RWPE2 (cell line): ENCODE results near the gene CD200R1.

Experiments used
- ATAC-seq: fragments of 200-7000 bp; cut with Tn5 transposase; 3 replicates; pipeline ENCODE4 v1.9.1; 2021; ENCODE audit warnings: low read depth
- DNase-seq: peaks from one replicate; pipeline ENCODE4 v3.0.0-alpha.2; 2020; ENCODE audit warnings: low spot score
- H3K27ac ChIP-seq: fragments of 450-650 bp; 2 replicates; pipeline ENCODE4 v1.5.1; 2017; ENCODE audit warnings: mild to moderate bottlenecking; ENCODE audit not compliant: poor library complexity, severe bottlenecking
- H3K27me3 ChIP-seq: fragments of 250-450 bp; sonication (Bioruptor Pico); 2 replicates; pipeline ENCODE4 v1.5.1; 2021; ENCODE audit warnings: mild to moderate bottlenecking, moderate library complexity; ENCODE audit not compliant: insufficient read depth, poor library complexity, severe bottlenecking
- H3K36me3 ChIP-seq: fragments of 250-450 bp; sonication (Bioruptor Pico); 2 replicates; pipeline ENCODE4 v1.5.1; 2020; ENCODE audit warnings: low read depth, mild to moderate bottlenecking, moderate library complexity
- H3K4me1 ChIP-seq: fragments of 250-450 bp; sonication (Bioruptor Pico); 2 replicates; pipeline ENCODE4 v1.5.1; 2021; ENCODE audit warnings: mild to moderate bottlenecking, moderate library complexity; ENCODE audit not compliant: insufficient read depth, poor library complexity, severe bottlenecking
- H3K4me3 ChIP-seq: fragments of 250-450 bp; sonication (Bioruptor Pico); 2 replicates; pipeline ENCODE4 v1.5.1; 2021; ENCODE audit warnings: mild to moderate bottlenecking, moderate library complexity; ENCODE audit not compliant: severe bottlenecking
- H3K9me3 ChIP-seq: fragments of 250-450 bp; sonication (Bioruptor Pico); 2 replicates; pipeline ENCODE4 v1.5.1; 2021; ENCODE audit warnings: mild to moderate bottlenecking, moderate library complexity; ENCODE audit not compliant: severe bottlenecking
- CTCF ChIP-seq: fragments of 450-650 bp; IDR thresholded peaks from one replicate; pipeline ENCODE4 v1.5.1; 2017; ENCODE audit warnings: mild to moderate bottlenecking, moderate library complexity; ENCODE audit not compliant: poor library complexity, severe bottlenecking

The CD200R1 gene

GRCh38 chr3:113002037-113002436 is 27.1 kb upstream of the CD200R1 start:
- Histone ChIP-seq H3K27ac (no peak overlapping the region), H3K4me1 (no peaks in the 10 kb centered on the region), H3K9me3 (no peaks in the 10 kb centered on the region), H3K4me3 (no peak overlapping the region), H3K36me3 (peaks cover 93% of the 10 kb centered on the region), H3K27me3 (no peaks in the 10 kb centered on the region)
- TF ChIP-seq CTCF: no peak
- ATAC-seq: no peak
- no peak for DNase-seq

- Histone ChIP-seq H3K4me1 (no peaks in the 10 kb centered on the region), H3K27me3 (no peaks in the 10 kb centered on the region), H3K27ac (no peak overlapping the region), H3K9me3 (no peaks in the 10 kb centered on the region), H3K4me3 (no peak overlapping the region), H3K36me3 (peaks cover 85% of the 10 kb centered on the region)
- no peak for TF ChIP-seq CTCF
- no peak for DNase-seq
- no peak for ATAC-seq
These were observed 25.8 kb upstream of the CD200R1 start for GRCh38 chr3:113000691-113001090.

- no peak for TF ChIP-seq CTCF
- Histone ChIP-seq H3K4me3 (no peak overlapping the region), H3K27me3 (no peaks in the 10 kb centered on the region), H3K36me3 (peaks cover 48% of the 10 kb centered on the region), H3K27ac (no peak overlapping the region), H3K4me1 (peaks cover 10% of the 10 kb centered on the region), H3K9me3 (no peaks in the 10 kb centered on the region)
- no peak for DNase-seq
- no peak for ATAC-seq
These were observed 20.9 kb upstream of the CD200R1 start for GRCh38 chr3:112995800-112996199.

- Histone ChIP-seq H3K27ac (peak within 1 kb of the TSS; percentile 81), H3K9me3 (no peaks in the 10 kb centered on the region), H3K4me3 (peak within 1 kb of the TSS; percentile 71), H3K36me3 (peaks cover 8% of the 10 kb centered on the region; the same call in 1 of the 2 replicates), H3K4me1 (peaks cover 16% of the 10 kb centered on the region), H3K27me3 (no peaks in the 10 kb centered on the region)
- TF ChIP-seq CTCF: no peak
- ATAC-seq: peak; percentile 92
- DNase-seq: peak; percentile 90
These were observed 16.0 kb upstream of the CD200R1 start, which contains the start of gene GTPBP8 for GRCh38 chr3:112990672-112991602. GTPBP8 (plus strand) TSS chr3:112990984; CDS start chr3:112991000, 16 bp downstream.

- Histone ChIP-seq H3K4me1 (peaks cover 16% of the 10 kb centered on the region), H3K27ac (no peak overlapping the region), H3K27me3 (no peaks in the 10 kb centered on the region), H3K36me3 (peaks cover 5% of the 10 kb centered on the region; the same call in 1 of the 2 replicates), H3K9me3 (no peaks in the 10 kb centered on the region), H3K4me3 (no peak overlapping the region)
- TF ChIP-seq CTCF: no peak
- DNase-seq (no peak), ATAC-seq (no peak)
These were observed 12.9 kb upstream of the CD200R1 start for GRCh38 chr3:112987710-112988334.
